HG03460 (cell line): ENCODE measurements around the gene INO80E.
"Not testable (repeated sequence)": the region's sequence is repeated elsewhere in the genome, so short reads cannot be mapped to it uniquely, and the experiment has no call there.

Experiments
- ATAC-seq: cut with Tn5 transposase; IDR thresholded peaks from one replicate; pipeline ENCODE4 v1.9.1; 2021; ENCODE audit not compliant: unreplicated experiment

Gene INO80E

DNA sequence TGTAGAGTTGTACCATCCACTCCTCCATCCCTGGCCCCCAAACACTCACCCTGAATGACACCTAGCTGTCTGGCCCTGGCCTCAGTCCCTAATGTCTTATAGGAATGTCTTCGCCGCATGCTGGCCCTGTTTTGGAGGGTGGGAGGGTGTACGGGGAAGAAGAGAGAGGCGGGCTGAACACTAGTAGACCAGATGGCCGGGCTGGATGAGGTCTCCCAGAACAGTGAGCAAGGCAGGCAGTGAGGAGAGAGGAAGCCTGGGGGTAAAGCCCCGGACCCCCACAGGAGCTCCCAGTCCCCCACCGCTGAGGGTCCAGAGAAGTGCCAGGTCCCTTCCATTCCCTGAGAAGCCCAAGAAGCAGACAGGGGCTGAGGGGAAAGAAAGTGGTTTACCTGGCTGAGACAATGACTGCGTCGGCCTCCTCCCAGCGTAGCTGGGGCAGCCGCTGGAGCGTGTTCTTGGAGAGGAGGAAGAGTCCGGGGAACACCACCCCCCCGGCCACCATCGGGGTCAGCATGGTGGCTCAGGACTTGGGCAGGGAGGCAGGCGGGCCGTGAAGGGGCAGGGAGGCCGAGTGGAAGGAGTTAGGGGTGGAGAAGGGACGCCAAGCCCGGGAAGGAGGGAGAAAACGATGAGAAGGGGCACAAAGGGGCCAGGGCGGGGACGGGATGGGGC, 34.1 kb downstream of the INO80E start:
- no peak for ATAC-seq

DNA sequence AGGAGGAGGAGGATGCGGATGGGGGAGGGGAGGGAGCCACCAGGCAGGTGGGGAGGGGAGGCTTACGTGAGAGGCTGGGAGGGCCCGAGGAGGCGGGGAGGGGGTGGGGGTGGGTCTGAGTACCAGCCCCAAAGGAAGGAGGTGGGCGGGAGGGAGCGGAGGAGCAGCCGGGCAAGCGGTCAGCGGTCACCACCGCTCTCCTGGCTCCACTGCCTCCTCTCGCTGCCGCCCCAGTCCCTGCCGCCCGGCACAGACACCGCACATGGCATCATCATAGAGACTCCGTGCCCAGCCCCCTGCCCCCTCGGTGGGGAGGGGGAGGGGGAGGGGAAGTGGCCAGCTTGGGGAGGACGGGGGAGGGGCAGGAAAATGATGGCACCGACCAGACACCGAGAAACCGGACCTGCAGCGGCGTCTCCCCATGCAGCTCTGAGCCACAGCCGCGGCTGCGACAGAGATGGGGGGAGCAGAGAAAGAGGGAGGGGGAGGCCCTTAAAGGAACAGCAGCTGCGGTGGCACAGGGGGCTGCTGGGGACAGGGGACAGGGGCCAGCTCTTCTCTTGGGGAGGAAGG, 34.9 kb downstream of the INO80E start, which contains the start of gene TLCD3B:
TSS of gene TLCD3B (minus strand) at position 431 of the 573 bp plus-strand sequence. CDS start 744 bp downstream, outside the sequence.
- ATAC-seq, result no peak

DNA sequence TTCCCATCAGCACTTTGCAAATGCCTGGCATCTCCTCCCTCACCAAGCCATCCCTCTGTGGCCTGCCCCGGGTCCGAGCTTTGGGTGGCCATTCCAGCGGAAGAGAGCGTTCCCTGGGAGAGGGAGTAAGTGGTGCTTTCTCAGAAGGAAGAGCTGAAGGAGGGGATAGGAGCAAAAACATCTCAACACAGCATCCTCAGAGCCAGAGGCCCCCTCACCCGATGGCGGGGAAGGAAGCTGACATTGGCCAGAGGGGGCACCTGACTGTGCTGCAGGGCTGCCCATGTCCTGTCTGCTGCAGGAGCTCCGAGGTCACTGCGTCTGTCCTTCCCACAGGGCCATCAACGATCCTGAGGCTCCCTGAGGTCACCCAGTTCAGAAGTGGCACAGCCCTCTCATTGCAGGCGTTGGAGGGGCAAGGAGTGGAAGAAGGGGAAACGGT, 35.5 kb downstream of the INO80E start:
- no peak for ATAC-seq

DNA sequence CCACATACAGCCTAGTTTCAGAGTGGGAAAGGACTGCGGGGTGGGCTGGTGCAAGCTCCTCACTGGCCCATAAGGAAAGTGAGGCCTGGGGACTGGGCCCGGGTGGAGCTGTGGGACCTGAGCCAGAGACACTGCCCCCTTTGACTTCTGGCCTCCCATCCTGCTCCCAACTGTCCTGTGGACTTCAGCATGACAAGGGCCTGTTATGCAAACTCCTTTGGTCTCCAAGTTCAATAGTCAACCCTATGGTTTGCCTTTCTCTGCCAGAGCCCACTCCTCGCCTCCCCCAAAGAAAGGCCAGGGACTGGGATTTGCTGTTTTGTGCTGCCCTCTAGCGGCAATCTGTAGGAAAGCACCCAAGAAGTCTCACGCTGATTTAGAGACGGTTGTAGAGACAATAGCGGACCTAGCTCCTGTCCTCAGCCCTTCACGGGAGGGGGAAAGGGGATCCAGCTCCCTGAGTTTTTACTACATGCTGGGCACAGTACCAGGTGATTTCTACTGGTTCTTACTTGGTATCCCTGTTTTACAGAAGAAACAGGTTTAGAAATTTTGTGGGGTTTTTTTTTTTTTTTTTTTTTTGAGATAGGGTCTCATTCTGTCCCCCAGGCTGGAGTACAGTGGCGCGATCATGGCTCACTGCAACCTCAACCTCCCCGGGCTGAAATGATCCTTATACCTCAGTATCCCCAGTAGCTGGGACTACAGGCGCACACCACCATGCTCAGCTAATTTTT, 36.2 kb downstream of the INO80E start:
- no peak for ATAC-seq

DNA sequence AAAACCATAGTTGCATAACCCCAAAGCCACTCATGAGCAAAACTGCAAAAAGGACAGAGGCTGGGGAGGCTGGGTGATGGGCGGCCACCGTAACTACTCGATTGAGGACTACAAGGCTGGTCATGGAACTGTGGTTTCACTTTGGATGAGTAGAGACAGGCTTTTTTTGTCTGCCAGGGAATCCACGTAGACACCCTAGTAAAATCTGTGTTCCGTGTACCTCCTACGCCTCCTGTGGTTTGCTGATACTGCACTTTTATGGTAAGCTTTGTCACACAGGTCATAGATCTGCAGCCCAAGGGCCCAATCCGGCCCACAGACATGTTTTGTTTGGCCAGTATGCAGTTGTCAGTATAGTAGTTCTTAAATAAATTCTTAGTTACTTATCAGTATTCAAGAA, 37.2 kb downstream of the INO80E start:
- ATAC-seq, result no peak

DNA sequence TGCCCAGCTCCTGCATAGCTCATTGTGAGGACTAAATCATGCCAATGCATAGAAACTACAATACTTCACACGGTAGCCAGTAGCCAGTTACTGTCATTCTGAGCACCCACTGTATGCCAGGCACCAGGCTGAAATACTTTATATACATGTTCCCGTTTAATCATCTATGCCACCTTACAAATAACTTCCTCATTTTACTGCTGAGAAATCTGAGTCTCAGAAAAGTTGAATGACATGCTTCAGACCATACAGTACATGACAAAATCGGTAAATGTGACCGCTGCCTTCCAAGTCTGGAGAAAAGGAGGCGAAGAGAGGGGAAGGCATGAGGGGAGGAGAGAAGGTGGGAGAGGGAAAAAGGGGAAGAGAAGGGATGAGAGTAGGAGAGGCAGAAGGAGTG, 44.2 kb downstream of the INO80E start:
- no peak for ATAC-seq

DNA sequence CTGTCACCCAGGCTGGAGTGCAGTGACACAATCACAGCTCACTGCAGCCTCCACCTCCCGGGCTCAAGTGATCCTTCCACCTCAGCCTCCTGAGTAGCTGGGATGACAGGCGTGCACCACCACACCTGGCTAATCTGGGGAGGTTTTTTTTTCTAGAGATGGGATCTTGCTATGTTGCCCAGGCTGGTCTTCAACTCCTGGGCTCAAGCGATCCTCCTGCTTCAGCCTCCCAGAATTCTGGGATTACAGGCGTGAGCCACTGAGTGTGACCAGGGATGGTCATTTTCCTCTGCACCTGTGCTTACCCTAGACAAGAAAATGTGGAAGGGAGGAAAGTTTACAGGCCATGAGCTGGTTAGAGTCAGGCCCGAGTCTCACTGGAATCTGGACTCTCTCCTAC, 44.6 kb downstream of the INO80E start:
- ATAC-seq, result not testable (repeated sequence)

DNA sequence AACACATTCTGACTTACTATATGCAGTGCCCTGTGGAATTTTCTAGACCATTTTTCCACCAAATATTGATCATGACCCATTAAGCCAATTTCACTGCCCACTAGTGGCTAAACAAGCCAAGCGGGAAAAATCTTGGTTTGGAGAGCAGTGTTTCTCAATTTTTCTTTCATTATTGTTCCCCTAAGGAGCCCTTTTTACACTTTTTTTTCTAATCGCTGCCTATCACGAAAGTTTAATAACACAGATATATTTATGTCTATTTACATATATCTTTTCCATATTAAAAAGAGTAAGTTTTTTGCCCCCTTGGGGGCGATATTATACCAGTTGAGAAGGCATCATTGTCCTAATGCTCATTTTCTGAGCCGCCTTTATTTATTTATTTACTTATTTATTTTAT, 45.8 kb downstream of the INO80E start:
- no peak for ATAC-seq

DNA sequence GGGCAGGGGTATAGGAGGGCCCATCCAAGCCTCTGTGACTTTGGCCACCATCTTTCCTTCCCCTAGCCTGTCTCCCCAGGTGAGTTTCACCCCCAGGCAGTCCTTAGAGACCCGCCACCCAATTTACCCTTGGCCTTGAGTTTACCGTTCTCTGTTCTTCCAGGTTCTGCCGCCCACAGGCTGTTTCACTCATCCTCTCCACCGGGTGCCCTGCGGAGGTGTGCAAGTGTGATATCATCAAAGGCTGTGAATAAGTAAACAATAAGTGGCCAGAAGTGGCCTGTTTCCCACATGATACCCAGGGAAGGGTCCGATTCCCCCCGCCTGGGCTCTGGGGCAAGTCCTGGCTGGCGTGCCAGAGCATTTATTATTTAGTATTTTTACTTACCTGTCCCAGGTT, 50.1 kb downstream of the INO80E start:
- ATAC-seq, result no peak

DNA sequence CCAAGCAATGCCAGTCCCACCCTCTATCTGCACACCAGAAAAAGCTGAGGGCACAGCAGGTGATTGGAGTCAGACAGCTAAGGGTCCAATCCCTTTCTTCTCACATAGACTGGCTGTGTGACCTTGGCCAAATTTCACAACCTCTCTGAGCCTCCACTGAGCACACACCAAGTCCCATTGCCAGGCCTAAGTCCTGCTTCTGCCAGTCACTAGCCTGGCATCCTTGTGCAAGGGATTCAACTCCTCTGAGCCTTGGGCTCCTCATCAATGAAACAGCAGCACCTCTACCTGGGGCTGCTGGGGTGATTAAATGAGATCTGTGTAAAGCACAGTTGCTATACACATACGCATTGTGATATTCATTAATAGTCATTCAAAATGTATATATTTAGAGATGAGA, 50.5 kb downstream of the INO80E start:
- no peak for ATAC-seq

DNA sequence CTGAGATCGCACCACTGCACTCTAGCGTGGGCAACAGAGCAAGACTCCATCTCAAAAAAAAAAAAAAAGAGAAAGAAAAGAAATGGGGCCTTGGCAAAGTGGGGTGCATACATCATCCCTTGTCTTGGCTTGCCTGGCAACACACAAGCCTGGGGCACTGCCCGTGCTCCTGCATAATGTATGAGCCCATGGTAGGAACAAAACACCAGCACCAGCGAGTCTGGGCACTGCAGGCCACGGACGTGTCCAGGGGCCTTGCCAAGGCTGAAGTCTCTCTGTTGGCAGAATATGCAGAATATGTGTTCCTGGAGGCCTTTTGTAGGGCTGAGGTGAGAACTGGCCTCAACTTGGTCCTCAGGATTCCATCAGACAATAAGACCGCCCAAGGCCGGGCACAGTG, 53.8 kb downstream of the INO80E start:
- no peak for ATAC-seq

DNA sequence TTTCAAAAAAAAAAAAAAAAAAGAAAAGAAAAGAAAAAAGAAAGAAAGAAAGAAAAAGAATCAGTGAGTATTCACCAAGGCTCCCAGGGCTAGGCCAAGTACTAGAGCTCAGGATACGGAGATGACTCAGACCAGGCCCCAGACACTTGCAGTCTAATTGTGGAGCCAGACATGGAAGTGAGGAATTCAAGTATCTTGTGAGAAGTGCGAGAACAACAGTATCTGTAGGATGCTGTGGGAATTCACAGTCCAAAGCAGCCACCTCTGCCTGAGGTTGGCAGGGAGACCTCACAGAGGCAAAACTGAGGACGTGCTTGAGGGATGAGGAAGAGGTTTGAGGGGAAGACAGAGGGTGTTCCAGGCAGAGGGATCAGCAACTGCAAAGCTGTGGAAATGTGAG, 55.5 kb downstream of the INO80E start:
- ATAC-seq, result no peak

DNA sequence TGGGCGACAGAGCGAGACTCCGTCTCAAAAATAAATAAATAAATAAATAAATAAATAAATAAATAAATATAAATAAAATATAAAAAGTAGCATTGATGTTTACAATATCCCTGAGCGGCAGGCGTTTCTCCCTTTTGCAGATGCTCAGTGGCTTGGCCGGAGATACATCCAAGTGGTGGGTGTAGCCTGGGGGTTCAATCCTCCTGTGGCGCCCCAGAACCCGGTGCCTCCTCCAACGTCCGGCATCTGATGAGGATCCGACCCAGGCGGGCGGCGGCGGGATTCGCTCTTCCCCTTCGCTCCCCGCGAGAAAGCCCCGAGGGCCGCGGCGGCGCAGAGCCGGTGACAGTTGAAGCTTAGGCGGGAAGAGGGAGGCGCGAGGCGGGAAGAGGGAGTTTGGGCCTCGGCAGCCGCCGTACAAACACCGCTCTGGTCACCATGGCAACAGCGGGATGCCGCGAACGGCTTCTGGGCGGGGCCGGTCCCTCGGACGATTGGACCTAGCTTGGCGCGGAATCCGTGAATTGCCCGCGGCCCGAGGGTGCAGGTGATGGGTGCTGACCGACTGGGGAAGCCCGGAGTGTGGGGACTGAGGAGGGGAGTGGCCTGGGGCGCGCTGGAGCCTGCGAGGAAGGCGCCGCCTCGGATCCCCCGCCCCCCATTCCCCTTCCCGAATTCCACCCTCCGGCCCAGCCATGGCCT, 56.8 kb downstream of the INO80E start:
- peak; percentile 60 for ATAC-seq

DNA sequence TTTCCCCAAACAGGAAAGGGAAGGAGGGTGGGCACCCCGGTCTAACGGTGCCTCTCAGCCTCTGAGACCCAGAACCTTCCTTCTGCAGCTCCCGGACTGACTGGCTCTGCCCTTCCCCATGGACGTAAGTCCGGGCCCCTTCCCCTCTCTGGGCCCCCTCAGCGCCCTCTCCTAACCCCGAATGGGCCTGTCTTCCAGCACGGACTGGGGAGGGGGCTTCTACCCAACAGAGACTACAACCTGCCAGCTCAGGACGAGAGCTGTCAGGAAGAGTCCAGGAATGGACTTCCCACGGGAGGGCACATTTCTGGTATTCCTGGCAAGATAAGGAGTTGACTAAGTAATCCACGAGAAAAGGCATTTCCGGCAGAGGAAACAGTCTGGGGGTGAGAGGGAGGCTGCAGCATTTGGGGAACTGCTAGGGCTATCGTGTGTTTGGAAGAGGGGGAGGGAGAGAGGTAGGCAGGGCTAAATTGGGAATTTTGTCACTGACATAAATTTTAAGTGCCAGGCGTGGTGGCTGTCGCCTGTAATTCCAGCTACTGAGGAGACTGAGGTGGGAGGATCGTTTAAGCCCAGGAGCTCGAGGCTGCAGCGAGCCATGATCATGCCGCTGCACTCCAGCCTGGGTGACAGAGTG, 57.5 kb downstream of the INO80E start:
- peak; percentile 14 for ATAC-seq

DNA sequence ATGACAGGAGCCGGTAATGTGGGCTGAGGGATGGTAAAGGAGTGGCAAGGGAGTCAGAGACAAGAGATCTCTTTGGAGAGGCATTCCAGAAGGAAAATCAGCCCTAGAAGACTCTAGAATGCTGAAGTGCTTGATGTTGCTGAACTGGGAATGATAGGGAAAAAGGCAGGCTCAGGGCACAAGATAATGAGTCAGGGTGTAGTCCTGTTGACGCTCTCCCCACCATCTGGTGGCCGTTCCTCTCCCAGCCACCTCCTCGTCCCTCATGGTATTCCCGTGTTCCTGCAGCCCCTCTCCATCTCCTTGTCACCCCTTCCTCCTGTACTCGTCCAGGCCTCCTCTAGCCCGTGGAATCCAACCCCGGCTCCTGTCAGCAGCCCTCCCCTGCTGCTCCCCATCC, 58.4 kb downstream of the INO80E start:
- ATAC-seq, result no peak

DNA sequence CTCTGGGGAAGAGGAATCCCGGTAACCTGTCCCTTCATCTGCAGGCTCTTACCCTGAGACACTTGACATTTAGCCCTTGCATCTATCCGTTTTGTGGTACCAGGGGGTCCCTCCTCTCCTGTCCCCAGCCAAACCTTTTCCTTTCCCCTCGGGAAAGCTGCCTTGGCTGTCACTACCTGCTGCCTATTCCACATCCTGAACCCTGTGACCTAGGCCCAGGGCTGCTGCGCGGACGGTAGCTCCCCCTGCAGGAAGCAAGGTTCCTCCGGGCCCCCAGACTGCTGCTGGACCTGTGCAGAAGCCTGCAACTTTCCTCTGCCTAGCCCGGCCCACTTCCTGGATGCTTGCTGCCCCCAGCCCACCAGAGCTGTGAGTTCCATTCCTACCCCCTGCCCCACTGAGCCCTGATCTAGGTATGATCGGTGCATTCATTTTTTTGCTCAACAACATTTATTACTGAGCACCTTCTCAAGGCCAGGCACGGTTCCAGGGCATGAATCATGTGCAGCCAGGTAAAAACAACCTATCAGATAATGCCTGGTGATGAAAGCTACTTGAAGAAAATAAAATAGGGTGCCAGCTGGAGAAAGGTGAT, 59.0 kb downstream of the INO80E start:
- no peak for ATAC-seq
